ENCODE results near the gene PLA2G4D.

PLA2G4D gene

DNA sequence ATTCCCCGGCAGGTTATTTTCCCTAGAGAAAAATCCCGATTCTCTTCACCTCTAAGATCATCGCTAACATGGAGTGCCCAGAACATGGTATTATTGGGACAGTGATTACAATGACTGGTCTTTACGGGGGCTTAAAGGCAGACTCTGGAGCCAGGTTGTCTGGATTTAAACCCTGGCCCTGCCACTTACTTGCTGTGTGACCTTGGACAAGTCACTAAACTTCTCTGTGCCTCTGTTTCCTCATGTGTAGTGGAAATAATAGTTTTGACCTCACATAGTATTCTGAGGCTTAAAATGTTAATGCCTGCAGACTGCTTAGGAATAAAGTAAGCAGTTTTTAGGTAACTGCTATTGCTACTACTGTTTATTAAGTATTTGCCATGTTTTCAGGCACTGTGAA, 4.4 kb downstream of the PLA2G4D start:
- no peak for DNase-seq (ENCODE audit: low spot score)

GRCh38 chr15:42088801-42089640, 5.3 kb downstream of the PLA2G4D start:
- no peak for DNase-seq (ENCODE audit: low spot score)

DNA sequence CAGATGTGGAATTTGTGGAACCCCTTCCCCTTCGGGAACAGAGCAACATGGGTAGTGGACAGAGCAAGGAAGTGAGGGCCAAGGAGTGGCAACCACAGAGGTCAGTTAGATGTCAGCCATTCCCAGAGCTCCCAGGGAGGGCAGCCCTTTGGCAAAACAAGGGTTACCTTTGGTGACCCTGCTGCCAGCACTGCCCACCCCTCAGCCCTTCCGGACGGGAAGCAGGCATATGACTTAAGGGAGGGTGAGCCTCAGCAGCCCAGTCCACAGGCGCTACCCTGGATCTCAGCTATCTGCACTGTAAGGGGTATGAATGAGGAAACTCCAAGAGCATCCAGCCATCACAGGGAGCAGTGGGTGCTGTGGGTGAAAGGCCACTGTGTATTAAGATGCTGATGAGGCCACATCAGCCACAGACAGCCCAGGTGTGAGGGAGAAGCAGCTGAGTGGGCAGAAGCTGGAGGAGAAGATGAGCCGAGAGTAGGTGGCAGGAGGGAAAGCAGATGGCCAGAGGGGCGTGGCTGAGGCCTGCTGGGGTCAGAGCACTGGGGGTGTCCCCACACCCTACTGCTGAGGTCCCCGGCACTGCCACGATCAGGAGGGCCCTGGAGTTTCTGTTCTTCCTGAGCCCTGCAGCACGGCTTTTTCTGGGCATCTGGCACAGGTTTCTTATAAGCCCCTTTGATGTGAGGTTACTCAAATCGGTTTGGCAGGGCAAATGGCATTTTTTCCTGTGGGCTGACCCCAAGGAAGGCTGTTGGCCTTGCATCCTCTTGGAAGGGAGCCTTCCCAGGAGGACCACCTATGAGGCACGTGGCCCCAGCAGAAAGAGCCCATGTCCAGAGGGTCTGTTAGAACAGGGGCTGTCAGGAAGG, 6.2 kb downstream of the PLA2G4D start:
- DNase-seq (ENCODE audit: low spot score), result no peak

- DNase-seq (ENCODE audit: low spot score), result no peak
Observed at GRCh38 chr15:42087460-42087859, 6.9 kb downstream of the PLA2G4D start.

DNA sequence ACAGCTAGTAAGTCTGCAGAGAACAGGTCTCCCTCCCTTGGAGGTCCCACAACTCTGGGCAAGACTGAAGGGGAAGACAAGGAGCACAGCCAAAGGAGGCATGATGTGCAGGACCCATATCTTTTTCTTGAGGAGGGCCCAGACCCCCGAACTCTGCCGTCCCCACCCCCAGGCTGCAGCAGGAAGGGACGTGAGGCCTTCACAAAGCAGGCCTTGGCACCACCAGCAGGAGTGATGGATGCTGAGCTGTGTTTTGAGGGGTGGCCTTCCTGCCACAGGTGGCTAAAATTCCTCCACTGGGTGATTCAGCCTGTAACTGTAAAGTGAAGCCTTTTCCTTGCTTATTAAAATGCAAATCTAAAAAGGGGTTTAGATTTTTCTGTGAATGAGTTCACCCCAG, 8.6 kb downstream of the PLA2G4D start:
- no peak for DNase-seq (ENCODE audit: low spot score)

DNA sequence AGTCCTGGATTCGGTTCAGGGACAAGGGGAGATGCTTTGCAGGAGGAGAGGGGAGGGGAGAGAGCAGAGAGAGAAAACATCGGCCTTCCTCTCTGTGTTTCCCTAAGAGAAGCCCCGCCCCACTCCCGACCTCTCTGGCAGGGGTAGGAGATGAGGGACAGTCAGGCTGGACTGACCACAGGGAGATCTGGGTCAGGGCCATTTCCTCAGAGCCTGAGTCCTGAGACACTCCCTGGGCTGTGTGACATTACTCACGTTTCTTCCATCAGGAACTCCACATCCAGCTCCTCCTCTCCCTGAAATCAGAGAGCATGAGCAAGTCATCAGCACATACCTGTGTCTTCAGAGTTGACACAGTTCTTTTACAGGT, 9.1 kb downstream of the PLA2G4D start:
- peak; percentile 57 for DNase-seq (ENCODE audit: low spot score)

- DNase-seq (ENCODE audit: low spot score), result peak; percentile 89
Observed at GRCh38 chr15:42084465-42085235, 9.7 kb downstream of the PLA2G4D start.

GRCh38 chr15:42083916-42084315, 10.4 kb downstream of the PLA2G4D start:
- no peak for DNase-seq (ENCODE audit: low spot score)

GRCh38 chr15:42083605-42083908, 10.8 kb downstream of the PLA2G4D start:
- DNase-seq (ENCODE audit: low spot score), result no peak

DNA sequence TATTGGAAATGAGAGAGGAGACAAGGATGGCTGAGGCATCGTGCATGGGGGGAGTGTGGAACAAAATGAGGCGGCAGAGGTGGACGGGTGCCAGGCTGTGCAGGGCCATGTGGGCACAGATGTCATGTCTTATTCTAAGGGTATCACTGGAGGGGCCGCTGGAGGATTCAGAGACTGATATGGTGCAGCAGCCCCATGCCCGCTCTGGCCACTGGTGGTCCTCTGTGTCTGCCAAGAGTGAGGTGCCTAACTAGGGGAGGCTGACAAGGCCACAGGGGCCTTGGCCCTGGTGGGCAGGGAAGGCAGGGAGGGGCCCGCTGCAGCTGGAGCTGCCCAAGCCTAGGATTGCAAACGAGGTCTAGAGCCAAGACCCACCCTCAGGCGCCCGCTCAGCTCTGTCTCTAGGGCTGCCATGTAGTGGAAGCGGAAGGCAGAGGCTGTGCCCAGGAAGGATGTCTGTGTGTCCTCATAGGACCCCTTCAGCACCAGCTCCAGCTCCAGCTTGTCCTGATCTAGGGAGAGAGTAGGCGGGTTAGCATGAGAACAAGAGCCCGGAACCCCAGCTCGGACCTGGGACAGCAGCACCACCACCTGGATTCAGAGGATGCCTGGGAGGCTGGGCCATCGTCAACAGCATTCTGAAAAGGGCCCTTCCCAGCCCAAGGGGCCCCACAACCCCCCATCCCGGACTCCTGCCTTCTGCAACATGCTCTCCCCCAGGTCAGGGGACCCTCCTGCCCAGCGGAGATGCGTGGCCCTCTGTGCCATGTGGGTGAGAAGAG, 11.3 kb downstream of the PLA2G4D start:
- no peak for DNase-seq (ENCODE audit: low spot score)

GRCh38 chr15:42082141-42082540, 12.2 kb downstream of the PLA2G4D start:
- DNase-seq (ENCODE audit: low spot score), result no peak

DNA sequence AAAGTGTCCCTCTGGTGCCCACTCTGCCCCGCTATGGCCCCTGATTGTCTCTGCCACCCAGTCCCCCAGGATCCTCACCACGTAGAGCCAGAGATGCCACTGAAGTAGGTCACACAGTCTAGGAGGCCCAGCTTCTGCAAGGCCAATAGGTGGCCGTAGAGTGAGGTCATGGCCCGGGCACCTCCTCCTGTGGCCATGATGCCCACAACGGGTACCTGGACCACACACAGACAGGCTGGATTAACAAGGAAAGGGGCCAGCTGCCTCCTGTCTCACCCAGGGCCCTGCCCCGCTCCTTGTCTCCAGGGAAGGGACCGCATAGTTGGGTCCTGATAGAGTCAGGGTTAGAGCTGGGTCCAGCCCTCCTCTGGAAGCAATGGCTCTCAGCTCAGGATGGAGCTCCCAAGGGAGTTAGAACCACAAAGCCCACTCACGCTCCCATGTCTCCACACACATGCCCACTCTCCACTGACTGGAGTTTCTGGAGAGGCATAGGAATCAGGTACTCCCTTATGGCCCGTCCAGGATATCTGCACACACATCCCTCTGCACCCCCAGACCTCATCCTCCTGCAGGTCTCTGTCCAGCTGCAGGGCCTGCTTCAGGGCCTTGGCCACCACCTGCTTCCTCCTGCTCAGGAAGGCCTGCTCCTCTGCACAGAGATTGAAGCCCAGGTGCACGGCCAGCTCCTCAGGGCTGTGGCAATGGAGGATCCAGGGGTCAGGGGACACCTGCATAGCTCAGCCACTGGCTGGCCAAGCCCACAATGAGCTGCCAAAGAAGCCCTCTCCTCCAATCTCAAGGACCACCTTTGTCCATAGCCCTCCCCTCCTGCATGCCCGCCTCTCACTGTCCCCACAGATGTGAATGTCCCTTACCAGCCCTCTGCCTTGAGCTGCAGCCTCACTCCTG, 13.2 kb downstream of the PLA2G4D start:
- no peak for DNase-seq (ENCODE audit: low spot score)

GRCh38 chr15:42080186-42080918, 14.0 kb downstream of the PLA2G4D start:
- no peak for DNase-seq (ENCODE audit: low spot score)

DNA sequence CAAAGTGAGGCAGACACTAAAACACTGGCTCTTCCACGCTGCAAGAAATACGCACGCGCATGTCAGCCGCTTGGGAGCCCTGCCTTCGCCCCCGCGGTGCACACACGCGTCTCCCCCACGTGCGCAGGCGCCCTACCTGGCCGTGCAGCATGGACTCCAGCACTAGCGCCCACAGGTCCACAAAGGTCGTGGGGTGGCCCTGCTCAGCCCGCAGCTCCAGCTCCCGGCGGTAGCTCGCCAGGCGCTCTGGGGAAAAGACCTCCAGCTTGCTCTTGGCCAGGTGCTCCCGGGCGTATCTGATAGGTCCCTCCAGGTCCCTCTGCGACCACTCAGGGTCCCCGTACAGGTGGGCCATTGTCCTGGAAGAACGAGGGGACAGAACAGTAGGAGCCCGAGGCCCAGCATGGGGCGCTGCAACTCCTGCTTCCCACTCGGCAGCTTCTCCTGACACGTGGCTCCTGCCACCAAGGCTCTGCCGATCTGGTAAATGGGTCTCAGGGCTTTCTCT, 14.9 kb downstream of the PLA2G4D start:
- DNase-seq (ENCODE audit: low spot score), result no peak

GRCh38 chr15:42078903-42079302, 15.5 kb downstream of the PLA2G4D start:
- no peak for DNase-seq (ENCODE audit: low spot score)

DNA sequence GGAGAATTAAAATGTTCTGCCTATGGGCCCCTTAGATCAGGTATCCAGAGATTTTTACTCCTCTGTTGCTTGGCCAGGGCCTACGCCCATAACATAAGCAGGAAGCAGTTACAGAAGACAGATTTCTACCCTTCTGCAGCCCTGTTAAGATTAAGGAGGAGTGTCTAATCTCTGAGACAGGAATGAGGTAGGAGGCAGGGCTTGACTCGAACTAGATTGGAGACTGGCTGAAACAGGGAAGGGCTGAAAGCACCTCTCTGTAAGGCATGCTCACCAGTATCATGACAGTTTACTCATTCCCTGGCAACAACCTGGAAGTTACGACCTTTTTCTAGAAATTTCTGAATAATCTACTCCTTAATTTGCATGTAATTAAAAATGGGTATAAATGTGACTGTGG, 16.7 kb downstream of the PLA2G4D start:
- no peak for DNase-seq (ENCODE audit: low spot score)

GRCh38 chr15:42073418-42073817, 20.9 kb downstream of the PLA2G4D start:
- no peak for DNase-seq (ENCODE audit: low spot score)

DNA sequence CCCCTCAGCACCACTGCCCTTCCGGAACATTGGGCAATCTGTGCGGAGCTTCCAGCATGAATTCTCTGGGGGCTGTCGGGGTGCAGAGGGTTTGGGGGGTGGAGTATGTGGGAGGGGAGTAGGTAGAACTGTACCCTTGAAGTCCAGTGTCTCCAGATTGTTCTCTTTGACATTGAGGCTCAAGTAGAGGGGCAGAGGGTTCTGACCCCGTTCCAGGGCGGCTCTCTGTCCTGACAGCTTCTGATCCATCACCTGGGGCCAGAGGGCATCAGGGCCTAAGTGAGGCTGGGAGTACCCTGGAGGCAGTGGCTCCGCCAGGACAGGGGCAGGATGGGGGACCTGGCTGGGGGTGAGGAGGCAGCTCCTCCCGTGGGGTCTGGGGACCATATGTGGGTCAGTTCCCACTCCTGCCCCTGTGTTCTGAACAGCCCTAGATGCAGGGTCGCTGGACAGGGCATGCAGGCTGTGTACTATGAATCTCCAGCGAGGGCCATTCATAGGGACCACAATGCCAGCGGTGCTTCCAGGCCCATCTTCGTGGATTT, 22.1 kb downstream of the PLA2G4D start:
- DNase-seq (ENCODE audit: low spot score), result no peak

DNA sequence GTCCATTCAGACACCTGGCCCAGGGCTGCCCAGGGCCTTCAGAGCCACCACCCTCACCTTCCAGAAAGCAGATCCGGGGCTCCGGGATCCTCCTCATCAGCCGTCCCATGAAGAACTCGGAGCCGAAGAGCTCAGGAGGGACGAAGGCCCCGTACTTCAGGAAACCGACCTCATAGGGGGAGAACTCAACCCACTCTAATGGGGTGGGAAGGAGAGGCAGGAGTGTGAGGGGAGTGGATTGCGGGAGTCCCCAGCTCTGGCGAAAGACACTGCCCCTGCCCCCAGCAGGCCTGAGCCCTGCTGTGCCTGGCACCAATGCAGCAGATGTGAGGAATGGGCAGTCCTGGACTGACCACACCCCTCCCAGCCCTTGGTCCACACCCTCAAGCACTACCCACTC, 22.6 kb downstream of the PLA2G4D start:
- no peak for DNase-seq (ENCODE audit: low spot score)

GRCh38 chr15:42070976-42071350, 23.4 kb downstream of the PLA2G4D start:
- DNase-seq (ENCODE audit: low spot score), result no peak

Data from kidney tubule cell (primary cell).